ENCODE measurements around the gene ADAMTS14. TPM values are rescaled to one million over a fixed set of nuclear protein-coding genes. Genes with fewer than 3 reads are reported as not detected.

The ADAMTS14 gene
- total RNA-seq, 1 experiment from 2014 or later: 1.9 TPM

DNA sequence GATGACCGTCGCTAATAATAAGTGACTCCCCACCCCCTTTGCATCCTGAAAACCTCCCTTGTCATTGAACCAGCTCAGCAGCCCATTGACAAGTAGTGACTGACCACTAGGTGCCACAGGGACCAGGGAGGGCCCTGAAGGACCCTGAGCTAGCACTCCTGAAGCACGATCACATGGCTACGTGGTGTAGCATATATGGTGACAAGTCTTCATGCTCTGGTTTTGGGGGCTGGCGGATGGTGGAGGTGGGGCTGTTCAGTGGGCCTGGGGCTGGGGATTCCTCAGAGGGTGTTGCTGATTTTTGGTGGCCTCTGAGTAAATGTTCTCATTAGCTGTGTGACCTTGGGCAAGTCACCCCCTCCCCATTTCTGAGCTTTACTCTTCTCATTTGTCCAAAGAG, 4.7 kb downstream of the ADAMTS14 start:
- H3K79me2 ChIP-seq (ENCODE audit: low read depth): no peaks in the 10 kb centered on the region
- DNase-seq: no peak
- no peak overlapping the region for H3K4me3 ChIP-seq
- H4K20me1 ChIP-seq (ENCODE audit: insufficient read depth): no peaks in the 10 kb centered on the region
- no peaks in the 10 kb centered on the region for H3K9me2 ChIP-seq (ENCODE audit: insufficient read depth)
- no peak for TF ChIP-seq EZH2 (IDR thresholded peaks at IDR 0.05; ENCODE audit: low read depth)
- TF ChIP-seq, protein P1, sequence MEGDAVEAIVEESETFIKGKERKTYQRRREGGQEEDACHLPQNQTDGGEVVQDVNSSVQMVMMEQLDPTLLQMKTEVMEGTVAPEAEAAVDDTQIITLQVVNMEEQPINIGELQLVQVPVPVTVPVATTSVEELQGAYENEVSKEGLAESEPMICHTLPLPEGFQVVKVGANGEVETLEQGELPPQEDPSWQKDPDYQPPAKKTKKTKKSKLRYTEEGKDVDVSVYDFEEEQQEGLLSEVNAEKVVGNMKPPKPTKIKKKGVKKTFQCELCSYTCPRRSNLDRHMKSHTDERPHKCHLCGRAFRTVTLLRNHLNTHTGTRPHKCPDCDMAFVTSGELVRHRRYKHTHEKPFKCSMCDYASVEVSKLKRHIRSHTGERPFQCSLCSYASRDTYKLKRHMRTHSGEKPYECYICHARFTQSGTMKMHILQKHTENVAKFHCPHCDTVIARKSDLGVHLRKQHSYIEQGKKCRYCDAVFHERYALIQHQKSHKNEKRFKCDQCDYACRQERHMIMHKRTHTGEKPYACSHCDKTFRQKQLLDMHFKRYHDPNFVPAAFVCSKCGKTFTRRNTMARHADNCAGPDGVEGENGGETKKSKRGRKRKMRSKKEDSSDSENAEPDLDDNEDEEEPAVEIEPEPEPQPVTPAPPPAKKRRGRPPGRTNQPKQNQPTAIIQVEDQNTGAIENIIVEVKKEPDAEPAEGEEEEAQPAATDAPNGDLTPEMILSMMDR (conservative IDR thresholded peaks at IDR 0.05): no peak
- BruUV-seq (replicated peaks): no TSS peak
- no peaks in the 10 kb centered on the region; the same call in 1 of the 2 replicates for H3K27me3 ChIP-seq (ENCODE audit: insufficient read depth, low read depth)
- ChIA-PET POLR2A (ENCODE audit: unreplicated experiment) (no interaction called here), CTCF (no interaction called here)
- H3K9me3 ChIP-seq (ENCODE audit: insufficient read depth, low read depth): no peaks in the 10 kb centered on the region
- peaks cover 21% of the 10 kb centered on the region for H3K4me1 ChIP-seq (replicated peaks; ENCODE audit: insufficient read depth)
- H3K27ac ChIP-seq: no peak overlapping the region
- H3F3A ChIP-seq (ENCODE audit: insufficient read depth, low read depth): peaks cover 13% of the 10 kb centered on the region; the same call in 1 of the 2 replicates
- no peak overlapping the region for H2AFZ ChIP-seq
- no peaks in the 10 kb centered on the region for H3K36me3 ChIP-seq (ENCODE audit: low read depth)
- intact Hi-C loops (cut with micrococcal nuclease; ENCODE audit: unreplicated experiment): no loop called here
- no peak overlapping the region for H3K4me2 ChIP-seq

DNA sequence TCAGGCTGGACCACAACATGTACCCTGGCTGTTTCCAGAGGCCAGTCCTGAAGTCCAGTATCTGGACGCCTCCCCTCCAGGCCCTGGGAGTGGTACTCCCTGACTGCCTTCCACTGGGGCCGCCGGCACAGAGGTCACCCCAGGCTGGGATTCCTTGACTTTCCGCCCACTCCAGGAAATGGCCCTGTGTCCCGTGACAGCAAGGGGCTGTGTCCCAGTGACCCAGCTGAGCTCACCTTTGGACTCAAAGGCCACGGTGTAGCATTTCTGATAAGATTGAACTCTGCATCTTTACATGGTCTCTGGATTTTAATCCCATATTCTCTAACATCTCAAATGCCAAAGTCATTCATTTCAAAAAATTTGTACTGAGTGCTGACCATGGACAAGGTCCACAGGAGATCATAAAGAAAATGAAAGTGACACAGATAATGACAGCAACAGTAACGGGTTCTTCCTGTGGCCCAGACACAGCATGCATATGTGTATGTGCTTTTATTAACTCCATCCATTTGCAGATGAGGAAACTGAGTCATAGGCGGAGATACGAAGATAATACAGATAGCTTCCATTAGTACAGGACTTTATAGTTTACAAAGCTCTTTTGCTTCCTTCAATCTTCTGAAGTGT, 5.4 kb downstream of the ADAMTS14 start:
- POLR2A ChIA-PET (ENCODE audit: unreplicated experiment): no interaction called here
- intact Hi-C loops (cut with micrococcal nuclease; ENCODE audit: unreplicated experiment): no loop called here
- DNase-seq: peak in 1 of 2 experiments; percentile 28
- no peaks in the 10 kb centered on the region for H3K27me3 ChIP-seq (ENCODE audit: insufficient read depth, low read depth)
- no peaks in the 10 kb centered on the region for H3K9me3 ChIP-seq (ENCODE audit: insufficient read depth, low read depth)
- TF ChIP-seq, protein P1 (conservative IDR thresholded peaks at IDR 0.05): no peak
- no peak for TF ChIP-seq EZH2 (IDR thresholded peaks at IDR 0.05; ENCODE audit: low read depth)
- no peak overlapping the region for H3K4me3 ChIP-seq
- no peaks in the 10 kb centered on the region for H3K36me3 ChIP-seq (ENCODE audit: low read depth)
- no peak overlapping the region for H2AFZ ChIP-seq
- H3K4me2 ChIP-seq: no peak overlapping the region
- H4K20me1 ChIP-seq (ENCODE audit: insufficient read depth): no peaks in the 10 kb centered on the region
- no peaks in the 10 kb centered on the region for H3K9me2 ChIP-seq (ENCODE audit: insufficient read depth)
- H3K27ac ChIP-seq: no peak overlapping the region
- H3K79me2 ChIP-seq (ENCODE audit: low read depth): no peaks in the 10 kb centered on the region
- CTCF ChIA-PET: no interaction called here
- peaks cover 20% of the 10 kb centered on the region for H3K4me1 ChIP-seq (replicated peaks; ENCODE audit: insufficient read depth)
- BruUV-seq (replicated peaks): no TSS peak
- peaks cover 12% of the 10 kb centered on the region; the same call in 1 of the 2 replicates for H3F3A ChIP-seq (ENCODE audit: insufficient read depth, low read depth)

GRCh38 chr10:70678250-70678635, 5.9 kb downstream of the ADAMTS14 start:
- H3K27me3 ChIP-seq (ENCODE audit: insufficient read depth, low read depth): no peaks in the 10 kb centered on the region
- BruUV-seq (replicated peaks): no TSS peak
- no peak overlapping the region for H3K27ac ChIP-seq
- ChIA-PET POLR2A (ENCODE audit: unreplicated experiment) (no interaction called here), CTCF (interaction anchor here (0.6 kb wide), 1 partner anchor 212 kb away, joined by 3 read pairs; no protein-coding TSS in a partner anchor)
- no peak for TF ChIP-seq EZH2 (IDR thresholded peaks at IDR 0.05; ENCODE audit: low read depth)
- TF ChIP-seq, protein P1 (conservative IDR thresholded peaks at IDR 0.05): no peak
- intact Hi-C loops (cut with micrococcal nuclease; ENCODE audit: unreplicated experiment): no loop called here
- no peaks in the 10 kb centered on the region for H3K9me2 ChIP-seq (ENCODE audit: insufficient read depth)
- no peaks in the 10 kb centered on the region for H4K20me1 ChIP-seq (ENCODE audit: insufficient read depth)
- no peak overlapping the region for H3K4me2 ChIP-seq
- DNase-seq: no peak
- no peaks in the 10 kb centered on the region for H3K9me3 ChIP-seq (ENCODE audit: insufficient read depth, low read depth)
- peaks cover 15% of the 10 kb centered on the region for H3K4me1 ChIP-seq (replicated peaks; ENCODE audit: insufficient read depth)
- H3K4me3 ChIP-seq: no peak overlapping the region
- peaks cover 7% of the 10 kb centered on the region; the same call in 1 of the 2 replicates for H3F3A ChIP-seq (ENCODE audit: insufficient read depth, low read depth)
- H2AFZ ChIP-seq: no peak overlapping the region
- H3K79me2 ChIP-seq (ENCODE audit: low read depth): no peaks in the 10 kb centered on the region
- no peaks in the 10 kb centered on the region for H3K36me3 ChIP-seq (ENCODE audit: low read depth)
